Left ventricle myocardium inferior (tissue), 1 donor: Measurements from ENCODE around the gene AGAP1. TPM values are rescaled to one million over a fixed set of nuclear protein-coding genes. Genes with fewer than 3 reads are reported as not detected.

Experiments
- DNase-seq: peaks from one replicate; pipeline ENCODE4 v3.0.0-alpha.2; 2020
- H3K27ac ChIP-seq: fragments of 200-600 bp; replicated peaks from 2 replicates; pipeline ENCODE4 v1.8.0; 2021
- H3K27me3 ChIP-seq: fragments of 200-600 bp; 2 replicates; pipeline ENCODE4 v1.8.0; 2021; ENCODE audit warnings: low read depth
- H3K36me3 ChIP-seq: fragments of 200-600 bp; 2 replicates; pipeline ENCODE4 v1.8.0; 2021
- H3K4me1 ChIP-seq: fragments of 200-600 bp; 2 replicates; pipeline ENCODE4 v1.8.0; 2021
- H3K4me3 ChIP-seq: fragments of 200-600 bp; 2 replicates; pipeline ENCODE4 v1.8.0; 2021; ENCODE audit warnings: mild to moderate bottlenecking, moderate library complexity
- H3K9me3 ChIP-seq: fragments of 200-600 bp; replicated peaks from 2 replicates; pipeline ENCODE4 v1.8.0; 2021
- intact Hi-C: fragments of 100-400 bp; cut with micrococcal nuclease; formaldehyde crosslinking; loops from one replicate; pipeline ENCODE4 v1.11.0; 2022
- total RNA-seq: library from RNA; stranded (reverse); fragmentation: NEBNext Ultra II Directional; extraction: Animal tissue kit (Norgen Biotek cat#: 25700); gene quantifications from one replicate; pipeline ENCODE4 v1.2.1, GENCODE V29; 2021
- TF ChIP-seq, protein P1 (sequence below): fragments of 200-600 bp; IDR thresholded peaks from 2 replicates; pipeline ENCODE4 v1.8.0; 2021; ENCODE audit warnings: antibody characterized with exemption, mild to moderate bottlenecking, borderline replicate concordance
- donor health status: DM: no; HTN: yes; CAD: no; lungs with severe emphysema.

The AGAP1 gene
- total RNA-seq, 1 donor from 2014 or later, result 18.1 TPM

GRCh38 chr2:235970204-235971040, 476.6 kb downstream of the AGAP1 start:
- DNase-seq, result no peak
- Histone ChIP-seq H3K27me3 (no peaks in the 10 kb centered on the region), H3K36me3 (peaks cover 30% of the 10 kb centered on the region), H3K9me3 (no peaks in the 10 kb centered on the region), H3K4me1 (peaks cover 8% of the 10 kb centered on the region), H3K4me3 (no peak overlapping the region), H3K27ac (no peak overlapping the region)
- TF ChIP-seq, protein P1, sequence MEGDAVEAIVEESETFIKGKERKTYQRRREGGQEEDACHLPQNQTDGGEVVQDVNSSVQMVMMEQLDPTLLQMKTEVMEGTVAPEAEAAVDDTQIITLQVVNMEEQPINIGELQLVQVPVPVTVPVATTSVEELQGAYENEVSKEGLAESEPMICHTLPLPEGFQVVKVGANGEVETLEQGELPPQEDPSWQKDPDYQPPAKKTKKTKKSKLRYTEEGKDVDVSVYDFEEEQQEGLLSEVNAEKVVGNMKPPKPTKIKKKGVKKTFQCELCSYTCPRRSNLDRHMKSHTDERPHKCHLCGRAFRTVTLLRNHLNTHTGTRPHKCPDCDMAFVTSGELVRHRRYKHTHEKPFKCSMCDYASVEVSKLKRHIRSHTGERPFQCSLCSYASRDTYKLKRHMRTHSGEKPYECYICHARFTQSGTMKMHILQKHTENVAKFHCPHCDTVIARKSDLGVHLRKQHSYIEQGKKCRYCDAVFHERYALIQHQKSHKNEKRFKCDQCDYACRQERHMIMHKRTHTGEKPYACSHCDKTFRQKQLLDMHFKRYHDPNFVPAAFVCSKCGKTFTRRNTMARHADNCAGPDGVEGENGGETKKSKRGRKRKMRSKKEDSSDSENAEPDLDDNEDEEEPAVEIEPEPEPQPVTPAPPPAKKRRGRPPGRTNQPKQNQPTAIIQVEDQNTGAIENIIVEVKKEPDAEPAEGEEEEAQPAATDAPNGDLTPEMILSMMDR, result no peak
- intact Hi-C loops, result no loop called here

GRCh38 chr2:235976516-235976915, 482.7 kb downstream of the AGAP1 start:
- Histone ChIP-seq H3K27me3 (no peaks in the 10 kb centered on the region), H3K4me3 (no peak overlapping the region), H3K9me3 (no peaks in the 10 kb centered on the region), H3K27ac (no peak overlapping the region), H3K36me3 (peaks cover 12% of the 10 kb centered on the region), H3K4me1 (peaks cover 18% of the 10 kb centered on the region)
- intact Hi-C loops, result no loop called here
- TF ChIP-seq, protein P1, result no peak
- DNase-seq, result no peak

DNA sequence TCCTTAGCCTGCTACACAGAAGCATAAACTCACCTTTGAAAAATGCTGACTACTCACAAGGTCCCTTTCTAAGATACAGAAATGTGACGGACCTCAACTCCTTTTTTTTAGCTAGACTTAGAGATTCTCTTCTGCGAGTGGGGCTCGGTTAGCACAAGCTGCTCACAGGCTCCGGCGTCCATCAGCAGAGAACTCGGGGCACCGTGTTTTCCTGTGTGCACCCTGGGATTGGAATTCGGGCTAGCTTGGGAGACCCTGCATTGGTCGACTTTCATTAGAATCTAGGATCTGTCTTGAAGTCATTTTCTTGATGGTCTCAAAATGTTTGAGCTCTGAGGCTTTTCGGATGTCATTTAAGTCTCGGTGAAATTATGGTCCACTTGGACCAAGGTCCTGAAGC, 483.1 kb downstream of the AGAP1 start:
- H3K36me3 ChIP-seq, result peaks cover 12% of the 10 kb centered on the region
- H3K27me3 ChIP-seq, result no peaks in the 10 kb centered on the region
- intact Hi-C loops, result no loop called here
- TF ChIP-seq, protein P1, result no peak
- H3K9me3 ChIP-seq, result no peaks in the 10 kb centered on the region
- no peak for DNase-seq
- no peak overlapping the region for H3K27ac ChIP-seq
- H3K4me1 ChIP-seq, result peaks cover 18% of the 10 kb centered on the region
- H3K4me3 ChIP-seq, result no peak overlapping the region

GRCh38 chr2:235977445-235977844, 483.6 kb downstream of the AGAP1 start:
- no peak overlapping the region for H3K4me3 ChIP-seq
- H3K27ac ChIP-seq, result no peak overlapping the region
- H3K27me3 ChIP-seq, result no peaks in the 10 kb centered on the region
- intact Hi-C loops, result no loop called here
- no peak for DNase-seq
- H3K36me3 ChIP-seq, result peaks cover 9% of the 10 kb centered on the region
- TF ChIP-seq, protein P1, result no peak
- no peaks in the 10 kb centered on the region for H3K9me3 ChIP-seq
- H3K4me1 ChIP-seq, result peaks cover 18% of the 10 kb centered on the region

DNA sequence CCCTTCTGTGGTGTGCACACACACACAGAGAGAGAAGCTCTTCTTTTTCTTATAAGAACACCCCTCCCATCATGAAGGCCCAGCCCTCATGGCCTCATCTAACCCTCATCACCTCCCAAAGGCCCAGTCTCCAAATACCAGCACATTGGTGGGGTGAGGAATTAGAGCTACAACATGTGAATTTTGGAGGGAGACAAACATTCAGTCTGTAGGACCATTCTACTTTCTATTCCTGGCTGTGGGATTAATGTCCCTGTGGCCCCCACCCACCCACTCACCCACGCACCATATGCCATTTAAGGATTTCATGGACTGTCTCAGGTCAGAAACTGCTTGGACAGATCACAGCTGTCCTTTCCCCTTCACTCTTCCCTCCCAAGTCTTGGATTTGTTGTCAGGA, 484.2 kb downstream of the AGAP1 start:
- TF ChIP-seq, protein P1, result no peak
- Histone ChIP-seq H3K9me3 (no peaks in the 10 kb centered on the region), H3K27ac (no peak overlapping the region), H3K27me3 (no peaks in the 10 kb centered on the region), H3K4me3 (no peak overlapping the region), H3K36me3 (peaks cover 7% of the 10 kb centered on the region), H3K4me1 (peaks cover 18% of the 10 kb centered on the region)
- intact Hi-C loops, result no loop called here
- DNase-seq, result no peak
